Measurements from ENCODE around the gene PIK3R3. TPM values are rescaled to one million over a fixed set of nuclear protein-coding genes. Genes with fewer than 3 reads are reported as not detected.

The PIK3R3 gene
- total RNA-seq, 1 experiment from 2014 or later, result 9.0 TPM

- TF ChIP-seq, protein P1, sequence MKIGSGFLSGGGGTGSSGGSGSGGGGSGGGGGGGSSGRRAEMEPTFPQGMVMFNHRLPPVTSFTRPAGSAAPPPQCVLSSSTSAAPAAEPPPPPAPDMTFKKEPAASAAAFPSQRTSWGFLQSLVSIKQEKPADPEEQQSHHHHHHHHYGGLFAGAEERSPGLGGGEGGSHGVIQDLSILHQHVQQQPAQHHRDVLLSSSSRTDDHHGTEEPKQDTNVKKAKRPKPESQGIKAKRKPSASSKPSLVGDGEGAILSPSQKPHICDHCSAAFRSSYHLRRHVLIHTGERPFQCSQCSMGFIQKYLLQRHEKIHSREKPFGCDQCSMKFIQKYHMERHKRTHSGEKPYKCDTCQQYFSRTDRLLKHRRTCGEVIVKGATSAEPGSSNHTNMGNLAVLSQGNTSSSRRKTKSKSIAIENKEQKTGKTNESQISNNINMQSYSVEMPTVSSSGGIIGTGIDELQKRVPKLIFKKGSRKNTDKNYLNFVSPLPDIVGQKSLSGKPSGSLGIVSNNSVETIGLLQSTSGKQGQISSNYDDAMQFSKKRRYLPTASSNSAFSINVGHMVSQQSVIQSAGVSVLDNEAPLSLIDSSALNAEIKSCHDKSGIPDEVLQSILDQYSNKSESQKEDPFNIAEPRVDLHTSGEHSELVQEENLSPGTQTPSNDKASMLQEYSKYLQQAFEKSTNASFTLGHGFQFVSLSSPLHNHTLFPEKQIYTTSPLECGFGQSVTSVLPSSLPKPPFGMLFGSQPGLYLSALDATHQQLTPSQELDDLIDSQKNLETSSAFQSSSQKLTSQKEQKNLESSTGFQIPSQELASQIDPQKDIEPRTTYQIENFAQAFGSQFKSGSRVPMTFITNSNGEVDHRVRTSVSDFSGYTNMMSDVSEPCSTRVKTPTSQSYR (CRISPR knock-in tag; IDR thresholded peaks at IDR 0.05), result no peak
- TF ChIP-seq TEAD1 (CRISPR knock-in tag; IDR thresholded peaks at IDR 0.05) (no peak), ZNF671 (CRISPR knock-in tag; IDR thresholded peaks at IDR 0.05) (no peak)
These were observed 1.4 kb upstream of the PIK3R3 start (continued) for GRCh38 chr1:46133781-46134350.

GRCh38 chr1:46133181-46133658 is 791 bp upstream of the PIK3R3 start:
- Mint-ChIP-seq H3K27me3 (ENCODE audit: low read depth) (peaks cover 36% of the 10 kb centered on the region), H3K9me3 (no peaks in the 10 kb centered on the region), H3K4me1 (peaks cover 27% of the 10 kb centered on the region), H3K36me3 (no peaks in the 10 kb centered on the region), H3K4me3 (peak overlapping the region; percentile 90), H3K27ac (peak overlapping the region; percentile 100)
- DNase-seq (ENCODE audit: low spot score), result no peak
- ChIA-PET CTCF (interaction anchor here (2.0 kb wide), 1 partner anchor 90 kb away, joined by 8 read pairs; no protein-coding TSS in a partner anchor), POLR2A (no interaction called here)
- ATAC-seq, result peak; percentile 64
- no peak for TF ChIP-seq ZNF423 (CRISPR knock-in tag; IDR thresholded peaks at IDR 0.05)
- TF ChIP-seq, protein P2, sequence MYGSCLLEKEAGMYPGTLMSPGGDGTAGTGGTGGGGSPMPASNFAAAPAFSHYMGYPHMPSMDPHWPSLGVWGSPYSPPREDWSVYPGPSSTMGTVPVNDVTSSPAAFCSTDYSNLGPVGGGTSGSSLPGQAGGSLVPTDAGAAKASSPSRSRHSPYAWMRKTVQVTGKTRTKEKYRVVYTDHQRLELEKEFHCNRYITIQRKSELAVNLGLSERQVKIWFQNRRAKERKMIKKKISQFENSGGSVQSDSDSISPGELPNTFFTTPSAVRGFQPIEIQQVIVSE (CRISPR knock-in tag; IDR thresholded peaks at IDR 0.05; ENCODE audit: borderline replicate concordance), result no peak
- TF ChIP-seq PREB (CRISPR knock-in tag; IDR thresholded peaks at IDR 0.05; ENCODE audit: borderline replicate concordance), result 0 out of 2 replicates have a peak, but pooled peaks have one; percentile 6
- TF ChIP-seq NFYB (CRISPR knock-in tag; conservative IDR thresholded peaks at IDR 0.05; ENCODE audit: low read depth), result peak; percentile 25; the same call in 1 of the 2 replicates
- TF ChIP-seq GABPB1 (CRISPR knock-in tag; IDR thresholded peaks at IDR 0.05), result no peak
- TF ChIP-seq, protein P3, sequence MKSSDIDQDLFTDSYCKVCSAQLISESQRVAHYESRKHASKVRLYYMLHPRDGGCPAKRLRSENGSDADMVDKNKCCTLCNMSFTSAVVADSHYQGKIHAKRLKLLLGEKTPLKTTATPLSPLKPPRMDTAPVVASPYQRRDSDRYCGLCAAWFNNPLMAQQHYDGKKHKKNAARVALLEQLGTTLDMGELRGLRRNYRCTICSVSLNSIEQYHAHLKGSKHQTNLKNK (CRISPR knock-in tag; IDR thresholded peaks at IDR 0.05), result no peak
- TF ChIP-seq SP1 (CRISPR knock-in tag; conservative IDR thresholded peaks at IDR 0.05), result no peak
- TF ChIP-seq SMAD4 (CRISPR knock-in tag; IDR thresholded peaks at IDR 0.05), result no peak
- TF ChIP-seq ATF1 (CRISPR knock-in tag; IDR thresholded peaks at IDR 0.05), result no peak
- TF ChIP-seq EMX1 (CRISPR knock-in tag; IDR thresholded peaks at IDR 0.05), result no peak
- TF ChIP-seq NR3C1 (CRISPR knock-in tag; conservative IDR thresholded peaks at IDR 0.05; ENCODE audit: low read depth), result no peak
- TF ChIP-seq, protein P4, sequence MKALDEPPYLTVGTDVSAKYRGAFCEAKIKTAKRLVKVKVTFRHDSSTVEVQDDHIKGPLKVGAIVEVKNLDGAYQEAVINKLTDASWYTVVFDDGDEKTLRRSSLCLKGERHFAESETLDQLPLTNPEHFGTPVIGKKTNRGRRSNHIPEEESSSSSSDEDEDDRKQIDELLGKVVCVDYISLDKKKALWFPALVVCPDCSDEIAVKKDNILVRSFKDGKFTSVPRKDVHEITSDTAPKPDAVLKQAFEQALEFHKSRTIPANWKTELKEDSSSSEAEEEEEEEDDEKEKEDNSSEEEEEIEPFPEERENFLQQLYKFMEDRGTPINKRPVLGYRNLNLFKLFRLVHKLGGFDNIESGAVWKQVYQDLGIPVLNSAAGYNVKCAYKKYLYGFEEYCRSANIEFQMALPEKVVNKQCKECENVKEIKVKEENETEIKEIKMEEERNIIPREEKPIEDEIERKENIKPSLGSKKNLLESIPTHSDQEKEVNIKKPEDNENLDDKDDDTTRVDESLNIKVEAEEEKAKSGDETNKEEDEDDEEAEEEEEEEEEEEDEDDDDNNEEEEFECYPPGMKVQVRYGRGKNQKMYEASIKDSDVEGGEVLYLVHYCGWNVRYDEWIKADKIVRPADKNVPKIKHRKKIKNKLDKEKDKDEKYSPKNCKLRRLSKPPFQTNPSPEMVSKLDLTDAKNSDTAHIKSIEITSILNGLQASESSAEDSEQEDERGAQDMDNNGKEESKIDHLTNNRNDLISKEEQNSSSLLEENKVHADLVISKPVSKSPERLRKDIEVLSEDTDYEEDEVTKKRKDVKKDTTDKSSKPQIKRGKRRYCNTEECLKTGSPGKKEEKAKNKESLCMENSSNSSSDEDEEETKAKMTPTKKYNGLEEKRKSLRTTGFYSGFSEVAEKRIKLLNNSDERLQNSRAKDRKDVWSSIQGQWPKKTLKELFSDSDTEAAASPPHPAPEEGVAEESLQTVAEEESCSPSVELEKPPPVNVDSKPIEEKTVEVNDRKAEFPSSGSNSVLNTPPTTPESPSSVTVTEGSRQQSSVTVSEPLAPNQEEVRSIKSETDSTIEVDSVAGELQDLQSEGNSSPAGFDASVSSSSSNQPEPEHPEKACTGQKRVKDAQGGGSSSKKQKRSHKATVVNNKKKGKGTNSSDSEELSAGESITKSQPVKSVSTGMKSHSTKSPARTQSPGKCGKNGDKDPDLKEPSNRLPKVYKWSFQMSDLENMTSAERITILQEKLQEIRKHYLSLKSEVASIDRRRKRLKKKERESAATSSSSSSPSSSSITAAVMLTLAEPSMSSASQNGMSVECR (CRISPR knock-in tag; IDR thresholded peaks at IDR 0.05; ENCODE audit: borderline replicate concordance), result no peak
- TF ChIP-seq, protein P5, sequence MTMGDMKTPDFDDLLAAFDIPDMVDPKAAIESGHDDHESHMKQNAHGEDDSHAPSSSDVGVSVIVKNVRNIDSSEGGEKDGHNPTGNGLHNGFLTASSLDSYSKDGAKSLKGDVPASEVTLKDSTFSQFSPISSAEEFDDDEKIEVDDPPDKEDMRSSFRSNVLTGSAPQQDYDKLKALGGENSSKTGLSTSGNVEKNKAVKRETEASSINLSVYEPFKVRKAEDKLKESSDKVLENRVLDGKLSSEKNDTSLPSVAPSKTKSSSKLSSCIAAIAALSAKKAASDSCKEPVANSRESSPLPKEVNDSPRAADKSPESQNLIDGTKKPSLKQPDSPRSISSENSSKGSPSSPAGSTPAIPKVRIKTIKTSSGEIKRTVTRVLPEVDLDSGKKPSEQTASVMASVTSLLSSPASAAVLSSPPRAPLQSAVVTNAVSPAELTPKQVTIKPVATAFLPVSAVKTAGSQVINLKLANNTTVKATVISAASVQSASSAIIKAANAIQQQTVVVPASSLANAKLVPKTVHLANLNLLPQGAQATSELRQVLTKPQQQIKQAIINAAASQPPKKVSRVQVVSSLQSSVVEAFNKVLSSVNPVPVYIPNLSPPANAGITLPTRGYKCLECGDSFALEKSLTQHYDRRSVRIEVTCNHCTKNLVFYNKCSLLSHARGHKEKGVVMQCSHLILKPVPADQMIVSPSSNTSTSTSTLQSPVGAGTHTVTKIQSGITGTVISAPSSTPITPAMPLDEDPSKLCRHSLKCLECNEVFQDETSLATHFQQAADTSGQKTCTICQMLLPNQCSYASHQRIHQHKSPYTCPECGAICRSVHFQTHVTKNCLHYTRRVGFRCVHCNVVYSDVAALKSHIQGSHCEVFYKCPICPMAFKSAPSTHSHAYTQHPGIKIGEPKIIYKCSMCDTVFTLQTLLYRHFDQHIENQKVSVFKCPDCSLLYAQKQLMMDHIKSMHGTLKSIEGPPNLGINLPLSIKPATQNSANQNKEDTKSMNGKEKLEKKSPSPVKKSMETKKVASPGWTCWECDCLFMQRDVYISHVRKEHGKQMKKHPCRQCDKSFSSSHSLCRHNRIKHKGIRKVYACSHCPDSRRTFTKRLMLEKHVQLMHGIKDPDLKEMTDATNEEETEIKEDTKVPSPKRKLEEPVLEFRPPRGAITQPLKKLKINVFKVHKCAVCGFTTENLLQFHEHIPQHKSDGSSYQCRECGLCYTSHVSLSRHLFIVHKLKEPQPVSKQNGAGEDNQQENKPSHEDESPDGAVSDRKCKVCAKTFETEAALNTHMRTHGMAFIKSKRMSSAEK (CRISPR knock-in tag; IDR thresholded peaks at IDR 0.05; ENCODE audit: borderline replicate concordance), result no peak
- no peak for TF ChIP-seq ELF4 (CRISPR knock-in tag; IDR thresholded peaks at IDR 0.05; ENCODE audit: low read depth)

All from WTC11 (cell line).